HEK293T (cell line): ENCODE data around the gene JAKMIP2.

Source experiments
- ARNT ChIP-seq: fragments of 450-650 bp; IDR thresholded peaks from 2 replicates; pipeline ENCODE4 v1.6.1; 2017; ENCODE audit warnings: mild to moderate bottlenecking
- BHLHE40 ChIP-seq: fragments of 450-650 bp; IDR thresholded peaks from 2 replicates; pipeline ENCODE4 v1.6.1; 2016; ENCODE audit warnings: mild to moderate bottlenecking, moderate library complexity, borderline replicate concordance
- CTBP1 ChIP-seq: fragments of 450-650 bp; IDR thresholded peaks from 2 replicates; pipeline ENCODE4 v1.6.1; 2016; ENCODE audit warnings: borderline replicate concordance
- ELF4 ChIP-seq: fragments of 450-650 bp; IDR thresholded peaks from 2 replicates; pipeline ENCODE4 v1.6.1; 2017; ENCODE audit warnings: antibody characterized with exemption
- FOXK2 ChIP-seq: fragments of 450-650 bp; IDR thresholded peaks from 2 replicates; pipeline ENCODE4 v1.6.1; 2016; ENCODE audit warnings: mild to moderate bottlenecking
- FOXM1 ChIP-seq: fragments of 450-650 bp; IDR thresholded peaks from 2 replicates; pipeline ENCODE4 v1.6.1; 2017; ENCODE audit warnings: mild to moderate bottlenecking, borderline replicate concordance
- NFRKB ChIP-seq: fragments of 450-650 bp; IDR thresholded peaks from 2 replicates; pipeline ENCODE4 v1.6.1; 2016; ENCODE audit warnings: mild to moderate bottlenecking, moderate library complexity
- SP1 ChIP-seq: fragments of 450-650 bp; IDR thresholded peaks from 2 replicates; pipeline ENCODE4 v1.6.1; 2017
- TARDBP ChIP-seq: fragments of 450-650 bp; IDR thresholded peaks from 2 replicates; pipeline ENCODE4 v1.6.1; 2016
- ZNF384 ChIP-seq: fragments of 450-650 bp; IDR thresholded peaks from 2 replicates; pipeline ENCODE4 v1.6.1; 2016
- TF ChIP-seq, protein P1 (sequence below): fragments of 450-650 bp; IDR thresholded peaks from 2 replicates; pipeline ENCODE4 v1.6.1; 2016

GRCh38 chr5:147782110-147783028 lies at the start of gene JAKMIP2:
- TF ChIP-seq BHLHE40 (no peak), TARDBP (no peak), SP1 (no peak), ZNF384 (no peak), NFRKB (no peak), ELF4 (no peak), FOXM1 (no peak), CTBP1 (no peak), FOXK2 (no peak), ARNT (no peak)
- TF ChIP-seq, protein P1, sequence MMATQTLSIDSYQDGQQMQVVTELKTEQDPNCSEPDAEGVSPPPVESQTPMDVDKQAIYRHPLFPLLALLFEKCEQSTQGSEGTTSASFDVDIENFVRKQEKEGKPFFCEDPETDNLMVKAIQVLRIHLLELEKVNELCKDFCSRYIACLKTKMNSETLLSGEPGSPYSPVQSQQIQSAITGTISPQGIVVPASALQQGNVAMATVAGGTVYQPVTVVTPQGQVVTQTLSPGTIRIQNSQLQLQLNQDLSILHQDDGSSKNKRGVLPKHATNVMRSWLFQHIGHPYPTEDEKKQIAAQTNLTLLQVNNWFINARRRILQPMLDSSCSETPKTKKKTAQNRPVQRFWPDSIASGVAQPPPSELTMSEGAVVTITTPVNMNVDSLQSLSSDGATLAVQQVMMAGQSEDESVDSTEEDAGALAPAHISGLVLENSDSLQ, result no peak
